NCI-H1436 treated with DMSO at 0.1 percent for 48 hours (cell line): ENCODE data around the gene ERV3-1.
A peak's percentile ranks its signal among the peaks of the same experiment; 100 is the strongest.
"Not testable (repeated sequence)": the region's sequence is repeated elsewhere in the genome, so short reads cannot be mapped to it uniquely, and the experiment has no call there.

ENCODE experiments used
- DNase-seq: peaks from one replicate; lab custom pipeline; 2025; lab: John Stamatoyannopoulos, UW

ERV3-1 gene

GRCh38 chr7:65001291-65001814 is 5.1 kb downstream of the ERV3-1 start:
- no peak for DNase-seq

GRCh38 chr7:64999165-65000004 is 7.1 kb downstream of the ERV3-1 start:
- no peak for DNase-seq

GRCh38 chr7:64998865-64999164 is 7.7 kb downstream of the ERV3-1 start:
- DNase-seq = no peak

GRCh38 chr7:64997927-64998391 is 8.5 kb downstream of the ERV3-1 start:
- DNase-seq = no peak

GRCh38 chr7:64997164-64997908 is 9.2 kb downstream of the ERV3-1 start:
- no peak for DNase-seq

DNA sequence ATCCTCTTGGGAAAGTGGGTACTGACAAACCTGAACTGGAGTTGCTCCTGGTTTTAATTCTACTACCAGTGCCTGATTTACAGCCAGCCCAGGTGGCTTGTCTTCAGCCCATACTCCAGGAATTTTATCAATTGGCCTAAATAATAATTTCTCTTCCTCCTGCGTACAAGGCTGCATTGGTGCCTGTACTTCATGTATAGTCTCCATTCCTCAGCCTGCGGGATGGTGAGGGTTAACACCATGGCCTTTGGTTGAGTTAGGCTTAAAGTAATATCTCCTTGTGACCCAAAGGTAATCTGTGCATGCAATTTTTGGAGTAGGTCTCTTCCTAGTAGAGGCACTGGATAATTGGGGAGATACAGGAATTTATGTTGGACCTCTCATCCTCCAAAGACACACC is 10.2 kb downstream of the ERV3-1 start:
- no peak for DNase-seq

DNA sequence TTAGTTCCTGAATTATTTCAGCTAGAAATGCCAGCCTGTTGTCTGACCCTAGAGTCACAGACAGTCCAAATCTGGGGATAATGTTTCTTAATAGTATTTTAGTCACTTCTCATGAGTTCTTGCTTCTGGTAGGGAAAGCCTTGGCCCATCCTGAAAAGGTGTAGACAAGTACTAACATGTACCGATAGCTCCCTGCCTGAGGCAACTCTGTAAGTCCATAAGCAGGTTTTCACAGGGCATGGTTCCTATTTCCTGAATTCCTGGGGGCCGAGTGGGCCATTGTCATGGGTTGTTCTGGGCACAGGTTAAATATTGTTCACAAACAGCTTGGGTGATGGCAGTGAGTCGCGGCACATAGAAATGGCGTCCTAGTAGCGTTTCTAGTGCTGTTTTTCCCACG is 12.6 kb downstream of the ERV3-1 start:
- no peak for DNase-seq

DNA sequence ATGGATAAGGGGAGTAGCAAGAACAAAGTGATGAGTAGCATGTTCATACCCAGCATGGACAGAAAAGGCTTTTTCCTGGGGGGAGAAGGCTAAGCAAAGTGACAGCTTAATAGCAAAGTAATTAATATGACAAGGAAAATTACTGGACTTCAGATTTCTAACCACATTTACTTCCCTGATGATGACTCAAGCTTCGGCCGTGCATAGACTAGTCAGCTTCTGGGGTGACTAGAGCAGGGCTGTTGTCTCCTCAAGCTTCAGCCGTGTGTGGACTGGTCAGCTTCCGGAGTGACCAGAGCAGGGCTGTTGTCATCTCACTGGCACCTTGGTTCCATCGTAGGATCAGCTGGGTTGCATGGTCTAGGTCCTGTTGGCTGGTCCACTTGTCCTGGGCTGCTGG is 13.5 kb downstream of the ERV3-1 start:
- no peak for DNase-seq

DNA sequence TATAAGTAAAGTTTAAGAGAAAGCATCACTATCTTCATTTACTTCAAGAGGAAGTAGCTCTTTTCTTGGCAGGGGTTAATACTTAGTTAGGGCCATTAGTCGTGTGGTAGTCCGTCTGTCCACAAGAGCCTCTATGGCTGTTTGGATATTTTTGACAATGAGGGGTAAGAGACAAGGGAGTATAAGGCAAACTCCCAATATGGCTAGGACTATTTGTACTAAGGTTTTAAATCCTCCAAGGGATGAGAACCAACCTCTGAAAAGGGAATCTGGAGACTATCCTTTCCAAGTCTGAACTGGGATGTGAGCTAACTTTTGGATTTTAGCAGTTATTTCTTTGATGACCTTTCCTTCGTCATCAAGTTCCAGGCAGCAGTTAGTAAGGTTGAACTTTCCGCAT is 15.6 kb downstream of the ERV3-1 start, which contains the start of gene ZNF117:
TSS of gene ZNF117 (minus strand) at position 101 of the 400 bp plus-strand sequence.
- DNase-seq = no peak

GRCh38 chr7:64990216-64990615 is 16.3 kb downstream of the ERV3-1 start:
- DNase-seq = no peak

GRCh38 chr7:64978497-64979203 is 27.8 kb downstream of the ERV3-1 start:
- no peak for DNase-seq

- DNase-seq = no peak
These were observed 40.9 kb downstream of the ERV3-1 start for GRCh38 chr7:64965594-64965993.

GRCh38 chr7:64959072-64959747 is 47.3 kb downstream of the ERV3-1 start:
- DNase-seq = peak; percentile 25

DNA sequence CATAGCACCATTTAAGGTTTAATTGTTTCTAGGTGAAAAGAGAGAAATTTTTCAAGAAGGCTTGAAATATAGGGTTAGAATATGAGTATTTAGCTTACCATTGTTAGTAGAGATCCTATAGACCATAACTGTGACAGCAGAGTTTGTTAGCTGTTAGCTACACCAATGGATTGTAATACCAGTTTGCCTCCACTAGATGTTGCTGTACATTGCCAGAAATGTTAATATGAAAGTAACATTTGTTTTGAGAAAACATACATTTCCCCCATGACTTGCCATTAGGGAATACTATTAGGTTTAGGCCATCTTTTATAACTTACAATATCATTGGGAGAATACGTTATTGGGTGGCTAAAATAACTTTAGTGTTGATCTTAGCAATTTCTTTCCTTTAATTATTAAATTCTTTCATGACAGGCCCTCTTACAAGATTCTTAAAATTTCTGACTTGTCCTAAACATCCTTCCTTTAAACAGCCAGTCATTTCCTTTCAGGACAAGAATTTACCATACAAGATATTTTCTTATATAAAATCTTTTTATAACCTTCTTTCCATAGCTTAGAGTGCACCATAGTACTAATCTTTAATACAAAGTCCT is 55.1 kb downstream of the ERV3-1 start:
- DNase-seq = no peak

- not testable (repeated sequence) for DNase-seq
These were observed 55.8 kb downstream of the ERV3-1 start for GRCh38 chr7:64950673-64951072.

GRCh38 chr7:64948774-64949173 is 57.7 kb downstream of the ERV3-1 start:
- DNase-seq = not testable (repeated sequence)

- DNase-seq = no peak
These were observed 59.1 kb downstream of the ERV3-1 start for GRCh38 chr7:64947252-64948000.

DNA sequence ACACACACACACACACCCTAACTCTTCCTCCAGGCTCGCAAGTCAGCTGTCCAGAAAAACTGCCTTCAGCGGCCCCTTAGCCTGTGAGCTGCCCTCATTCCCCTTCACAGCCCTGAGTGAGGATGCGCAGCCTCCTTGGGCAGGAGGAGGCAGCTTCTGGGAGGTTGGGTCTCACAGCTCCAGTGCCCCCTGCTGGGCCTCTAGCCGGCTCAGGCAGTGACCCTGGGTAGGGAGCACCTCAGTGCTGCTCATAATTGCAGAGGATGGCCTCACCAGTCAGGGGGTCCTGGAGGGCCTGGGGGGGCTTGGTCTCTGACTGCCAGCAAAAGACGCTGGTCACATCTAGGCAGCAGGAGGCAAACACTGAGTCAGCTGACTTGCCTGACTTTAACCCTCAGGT is 59.7 kb downstream of the ERV3-1 start:
- no peak for DNase-seq

GRCh38 chr7:64945503-64946175 is 60.8 kb downstream of the ERV3-1 start:
- DNase-seq = no peak
